GM19239 (cell line): Measurements from ENCODE around the gene HSDL1.

ENCODE experiments used
- DNase-seq: peaks from one replicate; pipeline ENCODE4 v3.0.0; 2011; ENCODE audit warnings: low spot score; ENCODE audit not compliant: insufficient read length
- FAIRE-seq: peaks from 2 replicates; lab custom pipeline; 2011; peaks lifted over from hg19 to GRCh38; lab: Jason Lieb, UNC

The HSDL1 gene

DNA sequence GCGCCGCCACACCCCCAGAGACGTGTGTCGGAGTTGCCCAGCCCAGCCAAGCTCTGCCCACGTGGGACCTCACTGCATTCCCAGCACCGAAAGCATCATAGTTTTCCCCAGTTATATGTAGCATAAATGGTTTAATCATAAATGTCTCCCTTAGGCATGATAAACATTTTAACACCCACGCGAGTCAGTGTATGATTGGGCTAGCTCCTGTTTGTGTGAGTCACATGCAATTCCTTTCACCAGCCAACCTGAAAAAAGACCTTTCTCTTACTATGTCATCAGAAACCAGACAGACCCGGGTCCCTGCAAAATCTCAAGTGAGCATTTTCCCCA is 32.7 kb upstream of the HSDL1 start:
- FAIRE-seq: no peak
- DNase-seq: no peak

DNA sequence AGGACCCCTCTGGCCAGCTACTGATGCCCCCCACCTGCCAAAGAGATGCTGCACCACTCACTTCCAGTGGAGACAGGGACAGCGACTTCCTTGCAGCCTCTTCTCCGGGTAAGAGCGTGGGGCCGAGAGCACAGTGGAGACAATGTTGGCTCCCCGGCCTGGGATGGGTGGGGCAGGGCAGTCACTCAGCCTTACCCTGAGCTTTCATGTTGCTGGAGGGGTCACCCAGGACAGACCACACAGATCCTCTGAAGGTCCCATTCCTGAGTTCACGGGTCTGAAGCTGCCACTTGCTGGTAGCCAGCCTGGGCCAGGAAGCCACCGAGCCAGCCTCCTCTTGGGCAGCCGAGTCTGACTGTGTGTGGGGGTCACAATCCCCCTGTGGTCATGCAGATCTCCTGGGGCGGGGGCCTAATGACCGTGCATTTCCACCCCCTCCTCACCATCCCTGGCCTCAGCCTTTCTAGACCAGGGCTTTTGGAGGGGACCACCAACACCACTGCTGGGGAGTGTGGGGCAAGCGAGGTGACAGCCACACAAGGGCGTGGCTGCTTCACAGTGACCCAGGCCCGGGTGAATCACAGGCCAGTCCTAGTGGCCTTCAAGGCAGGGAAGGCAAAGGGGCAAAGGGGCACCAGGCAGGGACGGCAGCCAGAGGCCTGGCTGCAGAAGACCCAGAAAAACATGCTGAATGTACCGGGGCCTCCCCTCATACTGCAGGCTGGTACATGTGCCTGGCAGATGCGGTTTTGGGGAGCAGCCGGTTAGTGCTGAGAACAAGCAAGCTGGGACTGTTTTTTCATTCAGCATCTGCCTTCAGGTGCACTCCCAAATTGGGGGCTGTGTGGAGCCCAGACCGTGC is 31.4 kb upstream of the HSDL1 start:
- FAIRE-seq: no peak
- DNase-seq: no peak

DNA sequence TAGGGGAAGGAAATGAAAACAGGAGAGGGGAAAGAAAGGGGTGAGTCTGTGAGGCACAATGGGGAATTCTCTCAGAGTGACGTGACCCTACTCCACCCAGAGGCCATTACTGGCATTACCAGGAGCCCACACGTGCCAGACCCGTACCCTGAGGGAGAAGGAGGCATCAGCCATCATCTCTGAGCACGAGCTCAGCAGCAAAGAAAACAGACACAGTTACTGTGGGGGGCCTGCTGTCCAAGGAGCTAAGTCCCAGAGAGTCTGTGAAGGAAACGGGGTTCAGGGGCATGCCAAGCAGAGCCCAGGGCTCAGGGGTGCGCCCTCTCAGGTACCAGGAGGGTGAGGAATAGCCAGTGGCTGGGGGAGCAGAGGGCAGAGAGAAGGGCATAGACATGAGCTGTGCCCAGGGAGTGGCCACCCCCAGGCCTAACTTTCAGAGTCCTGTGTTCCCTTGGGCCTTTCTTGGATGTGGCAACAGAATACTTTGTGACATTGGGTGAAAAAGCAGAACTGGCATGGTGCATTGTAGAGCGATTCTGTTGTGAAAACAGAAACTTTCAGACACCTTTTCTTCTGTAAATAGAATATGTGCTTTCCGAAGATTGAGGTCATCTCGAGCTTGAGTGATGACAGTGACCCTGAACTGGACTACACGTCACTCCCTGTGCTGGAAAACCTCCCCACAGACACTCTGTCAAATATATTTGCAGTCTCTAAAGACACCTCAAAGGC is 30.5 kb upstream of the HSDL1 start:
- DNase-seq: peak; percentile 87
- peak; percentile 75 for FAIRE-seq

DNA sequence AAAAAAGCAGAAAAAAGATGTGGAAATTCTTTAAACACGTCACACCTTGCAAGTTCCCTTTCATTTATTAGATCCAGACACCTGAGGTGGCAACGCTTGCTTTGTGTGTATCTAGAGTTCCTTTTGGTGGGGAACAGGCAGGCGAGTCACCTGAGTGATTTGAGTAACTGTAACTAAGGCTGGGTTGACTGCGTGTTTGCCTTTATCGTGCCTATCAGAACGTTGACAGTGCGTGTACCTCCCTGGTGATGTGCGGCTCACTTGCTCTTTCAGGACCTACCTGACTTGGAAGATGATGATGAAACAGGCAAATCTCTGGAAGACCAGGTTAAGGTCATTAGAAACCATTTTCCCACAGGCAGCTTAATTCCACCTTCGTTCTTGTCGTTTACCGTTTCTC is 29.4 kb upstream of the HSDL1 start:
- FAIRE-seq (no peak), DNase-seq (no peak)

DNA sequence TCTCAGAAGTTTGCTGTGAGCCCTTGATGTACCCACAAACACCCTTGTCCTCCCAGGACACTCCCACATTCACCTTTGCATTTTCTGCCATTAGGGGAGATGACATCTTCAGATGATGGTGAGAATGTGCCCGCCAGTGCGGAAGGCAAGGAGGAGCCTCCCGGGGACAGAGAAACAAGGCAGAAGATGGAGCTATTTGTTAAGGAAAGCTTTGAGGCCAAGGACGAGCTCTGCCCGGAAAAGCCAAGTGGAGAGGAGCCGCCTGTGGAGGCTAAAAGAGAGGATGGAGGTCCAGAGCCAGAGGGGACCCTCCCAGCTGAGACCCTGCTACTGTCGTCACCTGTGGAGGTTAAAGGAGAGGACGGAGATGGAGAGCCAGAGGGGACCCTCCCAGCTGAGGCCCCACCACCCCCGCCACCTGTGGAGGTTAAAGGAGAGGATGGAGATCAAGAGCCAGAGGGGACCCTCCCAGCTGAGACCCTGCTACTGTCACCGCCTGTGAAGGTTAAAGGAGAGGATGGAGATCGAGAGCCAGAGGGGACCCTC is 24.9 kb upstream of the HSDL1 start:
- FAIRE-seq (no peak), DNase-seq (no peak)

DNA sequence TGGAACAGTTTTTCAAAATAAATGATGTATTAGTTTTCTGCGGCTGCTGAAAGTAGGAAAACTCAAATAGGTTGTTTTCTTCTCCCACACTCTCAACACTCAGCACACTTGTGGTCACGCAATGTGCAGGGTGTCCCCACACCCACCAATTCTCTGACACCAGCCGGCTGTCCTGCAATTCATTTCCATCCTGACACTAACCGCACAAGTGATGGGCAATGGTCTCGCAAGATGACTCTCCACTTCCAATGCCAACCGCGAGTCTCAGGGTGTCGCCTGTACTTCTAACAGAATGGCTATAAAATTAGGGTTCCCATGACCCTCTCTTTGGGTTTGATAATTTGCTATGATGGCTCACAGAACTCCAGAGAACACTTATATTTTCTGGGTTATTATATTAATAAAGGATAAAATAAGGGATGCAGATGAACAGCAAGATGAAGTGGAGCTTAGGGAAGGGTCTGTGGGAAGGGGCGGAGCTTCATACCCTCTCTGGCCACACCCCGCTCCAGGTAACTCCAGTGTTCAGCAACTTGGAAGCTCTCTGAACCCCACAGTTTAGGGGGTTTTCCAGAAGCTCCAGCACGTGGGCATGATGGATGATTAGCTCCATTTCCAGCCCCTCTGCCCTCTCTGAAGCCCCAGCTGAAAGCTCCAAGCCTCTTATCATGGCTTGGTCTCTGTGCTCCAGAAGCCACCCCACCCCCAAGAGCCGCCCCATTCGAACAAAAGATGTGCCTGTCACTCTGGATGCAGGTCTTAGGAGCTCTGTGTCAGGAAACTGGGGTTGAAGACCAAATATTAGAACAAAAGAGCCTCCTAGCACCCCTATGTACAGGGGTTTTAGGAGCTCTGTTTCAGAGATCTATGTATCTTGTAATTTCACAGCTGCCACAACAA is 22.1 kb upstream of the HSDL1 start:
- DNase-seq (no peak), FAIRE-seq (no peak)

DNA sequence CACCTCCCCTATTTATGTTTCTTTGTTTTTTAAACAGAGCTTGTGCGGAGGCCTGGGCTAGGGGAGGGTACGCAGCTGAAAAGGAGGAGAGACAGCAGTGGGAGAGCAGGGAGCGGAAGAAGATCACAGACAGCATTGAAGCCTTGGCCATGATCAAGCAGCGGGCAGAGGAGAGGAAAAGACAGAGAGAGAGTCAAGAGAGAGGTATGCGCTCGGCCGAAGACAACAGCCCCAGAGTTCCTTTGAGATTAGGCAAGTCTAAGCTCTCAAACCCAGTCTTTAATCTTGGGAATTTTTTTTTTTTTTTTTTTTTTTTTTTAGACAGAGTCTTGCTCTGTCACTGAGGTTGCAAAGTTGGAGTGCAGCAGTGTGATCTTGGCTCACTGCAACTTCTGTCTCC is 20.8 kb upstream of the HSDL1 start:
- FAIRE-seq: no peak

DNA sequence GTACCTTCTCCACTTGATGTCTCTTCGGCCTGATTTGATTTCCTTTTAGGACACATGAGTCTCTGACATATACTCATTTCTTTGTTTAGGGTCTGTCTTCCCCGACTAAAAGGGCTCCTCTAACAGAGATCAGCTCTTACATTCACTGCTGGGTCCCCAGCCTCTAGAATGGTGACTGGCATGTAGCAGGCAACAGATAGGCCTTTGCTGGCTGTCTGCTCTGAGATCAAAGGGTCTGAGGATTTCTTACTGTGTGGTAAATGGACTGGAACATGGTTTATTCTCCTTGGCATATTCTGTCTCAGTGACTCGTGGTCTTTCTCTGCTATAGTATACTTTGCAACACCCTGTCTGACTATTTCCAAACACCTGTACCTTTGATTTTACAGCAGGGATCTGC is 16.8 kb upstream of the HSDL1 start:
- no peak for FAIRE-seq
- DNase-seq: no peak

More for the DNA sequence above, 20.8 kb upstream of the HSDL1 start:
- DNase-seq: no peak

DNA sequence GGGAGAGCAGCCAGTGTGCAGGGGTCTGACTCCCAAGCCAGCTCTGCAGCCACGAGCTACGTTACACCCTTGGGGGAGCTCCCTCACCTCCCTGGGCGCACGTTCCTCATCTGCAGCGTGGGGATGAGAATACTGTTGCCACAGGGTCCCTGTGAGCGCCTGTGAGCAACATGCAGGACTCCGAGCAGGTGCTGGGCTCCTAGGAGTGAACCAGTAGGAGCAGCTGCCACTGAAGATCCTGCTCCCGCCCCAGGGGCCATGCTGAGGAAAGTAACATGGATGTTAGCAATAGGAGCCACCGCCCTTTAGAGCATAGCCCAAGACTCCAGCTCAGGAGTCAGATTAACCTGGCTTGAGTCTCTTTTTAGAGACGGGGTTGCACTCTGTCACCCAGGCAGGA is 16.1 kb upstream of the HSDL1 start:
- FAIRE-seq: no peak
- no peak for DNase-seq

DNA sequence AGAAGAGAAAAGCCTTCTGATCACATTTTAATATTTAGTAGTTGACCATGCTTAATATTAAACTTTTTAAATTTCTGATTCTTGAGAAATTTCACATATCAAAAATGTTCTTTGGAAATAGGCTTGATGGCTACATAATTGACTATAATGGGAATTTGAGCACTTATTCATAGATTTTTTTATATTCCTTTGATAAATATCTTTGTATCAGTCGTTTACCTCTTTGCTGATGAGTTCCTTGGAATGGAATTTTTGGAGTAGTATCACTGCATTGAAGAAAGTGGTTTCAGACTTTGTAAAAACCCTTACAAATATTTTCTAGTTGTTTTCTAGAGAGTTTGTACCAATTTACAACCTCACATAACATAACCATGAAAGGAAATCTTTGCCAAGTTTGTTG is 14.8 kb upstream of the HSDL1 start:
- DNase-seq: no peak
- FAIRE-seq: no peak

DNA sequence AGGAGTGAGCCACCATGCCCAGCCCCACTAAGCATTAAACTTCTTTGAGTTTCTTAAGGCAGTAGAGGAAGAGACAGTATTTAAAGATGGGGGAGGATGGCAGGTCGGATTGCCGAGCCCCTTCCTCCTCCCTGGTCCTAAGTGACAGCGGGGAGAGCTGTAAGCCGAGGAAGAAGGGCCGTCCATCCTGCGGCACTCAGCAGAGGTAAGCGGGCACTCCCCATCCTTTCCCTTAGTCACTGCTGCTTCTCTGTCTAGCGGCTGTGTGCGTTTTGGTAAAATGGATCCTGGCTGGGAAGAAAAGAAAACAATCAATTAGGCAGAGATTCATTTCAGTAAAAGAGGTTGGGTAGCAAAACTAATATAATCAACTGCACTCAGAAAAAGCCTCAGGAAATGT is 14.0 kb upstream of the HSDL1 start:
- no peak for DNase-seq

DNA sequence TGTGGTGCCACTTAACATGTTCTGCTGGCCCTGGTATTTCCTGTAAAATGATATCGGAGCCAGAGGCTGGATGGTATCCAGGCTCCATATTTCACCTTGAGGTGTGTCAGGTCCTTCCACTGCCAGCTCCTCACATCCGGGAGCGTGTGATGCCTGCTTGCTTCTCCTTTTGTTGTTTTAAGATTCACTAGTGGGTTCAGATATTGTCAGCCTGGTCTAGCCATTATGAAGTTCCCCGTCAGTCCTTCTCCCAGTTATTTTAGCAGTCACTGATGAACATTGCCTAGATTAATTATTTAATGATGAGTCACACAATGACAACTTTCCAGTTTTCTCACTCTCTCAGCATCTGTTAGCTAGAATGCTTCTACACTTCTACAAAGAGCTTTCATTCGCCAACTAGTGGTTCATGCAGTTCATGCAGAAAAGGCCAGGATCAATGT is 11.4 kb upstream of the HSDL1 start:
- no peak for FAIRE-seq
- no peak for DNase-seq

More for the DNA sequence above, 14.0 kb upstream of the HSDL1 start:
- no peak for FAIRE-seq

DNA sequence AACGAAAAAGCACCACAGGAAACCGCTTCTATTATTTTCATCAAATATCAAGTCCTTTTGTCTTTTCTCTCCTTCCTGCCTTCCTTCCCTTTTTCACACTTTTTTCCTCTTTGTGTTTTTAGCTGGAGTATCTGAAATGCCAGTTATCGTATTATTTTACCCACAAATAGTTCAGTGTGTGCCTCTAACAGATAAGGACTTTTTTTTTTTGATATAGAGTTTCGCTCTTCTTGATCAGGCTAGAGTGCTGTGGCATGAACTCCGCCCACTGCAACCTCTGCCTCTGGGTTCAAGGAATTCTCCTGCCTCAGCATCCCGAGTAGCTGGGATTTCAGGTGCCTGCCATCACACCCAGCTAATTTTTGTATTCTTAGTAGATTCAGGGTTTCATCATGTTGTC is 10.8 kb upstream of the HSDL1 start:
- FAIRE-seq: no peak
- DNase-seq: no peak

DNA sequence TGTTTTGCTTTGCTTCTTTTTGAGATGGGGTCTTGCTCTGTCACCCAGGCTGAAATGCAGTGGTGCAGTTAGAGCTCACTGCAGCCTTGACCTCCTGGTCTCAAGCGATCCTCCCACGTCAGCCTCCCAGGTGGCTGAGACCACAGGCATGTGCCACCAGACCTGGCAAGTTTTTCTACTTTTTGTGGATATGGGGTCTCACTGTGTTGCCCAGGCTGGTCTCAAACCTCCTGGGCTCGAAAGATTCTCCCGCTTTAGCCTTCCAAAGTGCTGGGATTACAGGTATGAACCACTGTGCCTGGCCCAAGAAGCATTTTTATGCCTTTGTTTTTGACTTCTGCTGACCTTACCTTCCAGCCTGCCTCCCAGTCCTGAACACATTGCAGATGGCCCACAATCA is 10.2 kb upstream of the HSDL1 start:
- no peak for FAIRE-seq

DNA sequence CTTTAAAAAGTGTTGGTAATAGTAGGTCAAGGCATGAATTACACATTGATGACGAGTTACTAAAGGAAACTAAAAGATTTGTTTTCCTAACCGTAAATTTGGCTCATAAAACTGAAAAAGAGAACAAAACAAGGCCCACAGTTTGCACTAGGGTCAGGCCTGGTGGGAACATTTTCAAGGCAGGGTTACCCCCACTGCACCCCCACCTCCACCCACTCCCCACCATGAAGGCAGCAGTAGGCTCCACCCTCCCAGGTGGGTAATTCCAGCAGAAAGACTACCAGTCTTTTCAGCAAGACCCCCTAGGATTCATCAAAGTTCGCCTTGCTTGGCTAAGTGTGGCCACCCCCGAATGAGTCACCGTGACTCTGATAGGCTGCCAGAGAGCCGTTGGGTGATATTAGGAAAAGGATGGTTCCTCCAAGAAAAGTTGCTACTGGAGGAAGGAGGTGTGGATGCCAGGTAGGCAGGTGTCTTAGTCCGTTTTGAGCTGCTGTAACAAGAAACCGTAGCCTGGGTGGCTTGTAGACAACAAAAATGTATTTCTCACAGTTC is 8.8 kb upstream of the HSDL1 start:
- DNase-seq: no peak
- FAIRE-seq: no peak

More for the DNA sequence above, 10.2 kb upstream of the HSDL1 start:
- DNase-seq: no peak

DNA sequence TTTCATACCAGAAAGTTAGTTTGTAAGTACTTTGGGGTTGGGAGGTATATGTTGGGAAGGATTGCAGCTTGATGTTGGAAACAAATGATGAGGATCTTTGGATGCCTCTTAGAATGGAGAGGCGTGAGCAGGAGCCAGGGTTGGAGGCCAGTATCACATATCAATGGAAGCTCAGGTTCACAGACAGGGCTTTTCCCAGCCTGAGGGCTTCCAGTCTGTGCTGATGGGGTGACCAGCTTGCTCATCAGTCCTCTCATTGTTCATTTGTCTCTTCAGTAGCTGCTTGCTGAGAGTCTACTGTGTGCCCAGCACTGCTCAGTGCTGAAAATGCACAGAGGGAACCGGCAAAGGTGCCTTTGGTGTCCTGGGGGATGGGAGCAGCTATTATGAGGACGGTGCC is 5.9 kb upstream of the HSDL1 start:
- DNase-seq: no peak
- FAIRE-seq: no peak

DNA sequence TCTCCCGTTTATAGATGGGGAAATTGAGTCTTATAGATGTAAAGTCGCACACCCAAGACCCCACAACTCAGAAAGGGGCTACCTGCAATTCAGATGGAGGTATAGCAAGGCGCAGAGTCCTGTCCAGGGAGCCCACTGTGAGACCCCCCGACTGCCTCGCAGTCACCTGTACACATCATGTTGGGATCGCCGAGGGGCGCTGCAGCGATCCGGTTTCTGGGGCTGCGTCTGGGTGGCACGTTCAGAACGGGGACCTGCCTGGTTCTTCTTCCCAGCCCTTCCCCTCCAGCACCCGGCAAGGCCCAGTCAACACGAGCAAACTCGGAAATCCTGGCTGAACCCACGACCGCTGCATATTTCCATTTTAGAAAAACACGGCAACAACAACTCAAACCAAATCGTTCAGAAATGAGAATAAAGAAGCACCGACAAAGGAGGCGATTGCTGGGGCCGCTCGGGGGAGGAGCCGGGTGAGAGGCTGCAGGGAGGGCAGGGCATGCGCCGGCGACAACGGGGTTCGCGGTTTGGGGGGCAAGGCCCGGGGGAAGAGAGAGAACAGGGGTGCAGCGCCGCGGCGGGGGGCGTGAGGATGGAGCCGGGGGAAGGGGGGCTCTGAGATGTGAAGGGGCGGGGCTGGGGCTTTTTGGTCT is 643 bp downstream of the HSDL1 start:
- DNase-seq: peak; percentile 18
- no peak for FAIRE-seq

DNA sequence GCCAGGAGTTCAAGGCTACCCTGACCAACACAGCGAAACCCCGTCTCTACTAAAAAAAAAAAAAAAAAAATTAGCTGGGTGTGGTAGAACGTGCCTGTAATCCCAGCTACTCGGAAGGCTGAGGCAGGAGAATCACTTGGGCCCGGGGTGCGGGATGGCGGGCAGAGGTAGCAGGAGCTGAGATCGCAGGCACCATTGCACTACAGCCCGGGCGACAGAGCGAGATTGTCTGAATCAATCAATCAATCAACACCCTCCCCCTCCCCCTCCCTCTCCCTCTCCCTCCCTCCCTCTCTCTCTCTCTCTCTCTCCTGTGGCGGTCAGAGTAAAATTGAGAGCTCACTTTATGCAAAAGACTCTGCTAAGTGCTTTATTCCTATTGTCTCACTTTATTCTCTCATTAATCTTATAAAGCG is 1.2 kb downstream of the HSDL1 start:
- DNase-seq (no peak), FAIRE-seq (no peak)

DNA sequence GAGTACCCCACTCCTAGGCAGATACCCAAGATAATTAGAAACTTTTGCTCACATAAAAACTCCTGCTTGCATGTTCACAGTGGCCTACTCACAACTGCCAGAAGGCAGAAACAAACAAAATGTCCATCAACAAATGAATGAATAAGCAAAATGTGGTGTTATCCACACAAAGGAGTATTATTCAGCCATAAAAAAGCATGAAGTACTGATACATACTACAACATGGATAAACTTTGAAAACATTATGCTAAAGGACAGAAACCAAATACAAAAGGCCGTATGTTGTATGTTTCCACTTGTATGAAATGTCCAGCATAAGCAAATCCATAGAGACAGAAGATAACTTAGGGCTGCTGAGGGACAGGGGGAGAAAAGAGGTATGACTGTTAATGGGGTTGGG is 1.9 kb downstream of the HSDL1 start:
- FAIRE-seq (no peak), DNase-seq (no peak)
